Measurements from ENCODE around the gene TMEM50A.
"Not testable (repeated sequence)": the region's sequence is repeated elsewhere in the genome, so short reads cannot be mapped to it uniquely, and the experiment has no call there.

The TMEM50A gene

DNA sequence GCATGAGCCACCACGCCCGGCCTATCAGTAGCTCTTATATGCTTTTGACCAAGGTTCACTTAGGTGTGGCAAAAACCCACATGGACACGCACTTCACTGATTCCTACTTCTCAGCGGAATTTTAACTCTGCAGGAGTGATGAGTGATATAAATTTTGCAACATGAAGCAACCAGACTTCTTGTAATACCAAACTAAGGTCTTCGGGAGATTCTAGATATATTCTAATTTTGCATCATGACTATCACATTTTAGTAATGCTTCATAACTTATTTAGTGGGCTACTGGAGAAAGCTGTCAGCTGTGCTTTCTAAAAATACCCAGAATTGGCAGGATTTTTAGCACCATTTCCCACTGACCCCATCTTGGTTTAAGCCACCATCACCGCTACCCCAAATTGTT is 54.7 kb downstream of the TMEM50A start:
- TF ChIP-seq, protein P1, sequence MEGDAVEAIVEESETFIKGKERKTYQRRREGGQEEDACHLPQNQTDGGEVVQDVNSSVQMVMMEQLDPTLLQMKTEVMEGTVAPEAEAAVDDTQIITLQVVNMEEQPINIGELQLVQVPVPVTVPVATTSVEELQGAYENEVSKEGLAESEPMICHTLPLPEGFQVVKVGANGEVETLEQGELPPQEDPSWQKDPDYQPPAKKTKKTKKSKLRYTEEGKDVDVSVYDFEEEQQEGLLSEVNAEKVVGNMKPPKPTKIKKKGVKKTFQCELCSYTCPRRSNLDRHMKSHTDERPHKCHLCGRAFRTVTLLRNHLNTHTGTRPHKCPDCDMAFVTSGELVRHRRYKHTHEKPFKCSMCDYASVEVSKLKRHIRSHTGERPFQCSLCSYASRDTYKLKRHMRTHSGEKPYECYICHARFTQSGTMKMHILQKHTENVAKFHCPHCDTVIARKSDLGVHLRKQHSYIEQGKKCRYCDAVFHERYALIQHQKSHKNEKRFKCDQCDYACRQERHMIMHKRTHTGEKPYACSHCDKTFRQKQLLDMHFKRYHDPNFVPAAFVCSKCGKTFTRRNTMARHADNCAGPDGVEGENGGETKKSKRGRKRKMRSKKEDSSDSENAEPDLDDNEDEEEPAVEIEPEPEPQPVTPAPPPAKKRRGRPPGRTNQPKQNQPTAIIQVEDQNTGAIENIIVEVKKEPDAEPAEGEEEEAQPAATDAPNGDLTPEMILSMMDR (IDR thresholded peaks at IDR 0.05; ENCODE audit: control extremely low read depth, extremely low read depth, low read depth, missing control alignments): no peak
- ChIA-PET CTCF (no interaction called here), POLR2A (no interaction called here)
- no peak for DNase-seq (ENCODE audit: extremely low spot score)

DNA sequence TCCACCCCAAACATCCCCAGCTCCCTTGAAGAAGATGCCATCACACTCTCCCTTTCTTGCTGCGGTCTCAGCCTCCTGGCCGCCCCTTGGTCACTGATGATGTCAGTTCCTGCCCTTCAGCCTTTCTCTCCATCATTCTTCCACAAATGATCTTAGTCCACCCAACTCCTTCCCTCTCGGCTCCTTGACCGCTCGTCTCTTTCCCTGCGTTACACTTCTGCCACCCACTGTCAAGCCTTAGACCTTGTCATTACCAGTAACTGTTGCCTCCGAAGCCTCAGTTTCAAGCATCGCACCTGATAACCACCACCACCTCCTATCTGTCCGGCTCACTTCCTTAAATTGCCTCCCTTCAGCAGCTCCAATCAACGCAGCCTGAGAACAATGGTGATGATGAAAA is 59.4 kb downstream of the TMEM50A start:
- CTCF ChIA-PET; POLR2A ChIA-PET; DNase-seq (ENCODE audit: extremely low spot score): not testable (repeated sequence)

DNA sequence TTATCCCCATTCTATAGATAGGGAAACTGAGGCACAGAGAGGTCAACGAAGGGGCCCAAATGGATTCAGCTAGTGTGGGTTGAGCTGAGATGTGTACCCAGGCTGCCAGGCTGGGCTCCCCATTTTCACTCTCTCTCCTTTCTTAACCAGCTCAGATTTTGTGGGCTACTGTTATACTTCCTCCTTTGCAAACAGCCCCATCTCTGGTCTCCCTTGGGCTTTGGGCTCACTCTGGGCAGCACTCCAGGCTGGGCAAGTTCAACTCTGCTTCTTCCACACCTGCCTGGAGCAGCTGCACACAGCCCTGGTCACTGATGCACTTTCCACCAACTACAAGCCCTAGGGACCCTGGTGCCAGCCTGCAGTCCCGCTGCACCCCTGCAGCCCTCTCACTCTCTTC is 59.9 kb downstream of the TMEM50A start:
- DNase-seq (ENCODE audit: extremely low spot score); POLR2A ChIA-PET; CTCF ChIA-PET: not testable (repeated sequence)

DNA sequence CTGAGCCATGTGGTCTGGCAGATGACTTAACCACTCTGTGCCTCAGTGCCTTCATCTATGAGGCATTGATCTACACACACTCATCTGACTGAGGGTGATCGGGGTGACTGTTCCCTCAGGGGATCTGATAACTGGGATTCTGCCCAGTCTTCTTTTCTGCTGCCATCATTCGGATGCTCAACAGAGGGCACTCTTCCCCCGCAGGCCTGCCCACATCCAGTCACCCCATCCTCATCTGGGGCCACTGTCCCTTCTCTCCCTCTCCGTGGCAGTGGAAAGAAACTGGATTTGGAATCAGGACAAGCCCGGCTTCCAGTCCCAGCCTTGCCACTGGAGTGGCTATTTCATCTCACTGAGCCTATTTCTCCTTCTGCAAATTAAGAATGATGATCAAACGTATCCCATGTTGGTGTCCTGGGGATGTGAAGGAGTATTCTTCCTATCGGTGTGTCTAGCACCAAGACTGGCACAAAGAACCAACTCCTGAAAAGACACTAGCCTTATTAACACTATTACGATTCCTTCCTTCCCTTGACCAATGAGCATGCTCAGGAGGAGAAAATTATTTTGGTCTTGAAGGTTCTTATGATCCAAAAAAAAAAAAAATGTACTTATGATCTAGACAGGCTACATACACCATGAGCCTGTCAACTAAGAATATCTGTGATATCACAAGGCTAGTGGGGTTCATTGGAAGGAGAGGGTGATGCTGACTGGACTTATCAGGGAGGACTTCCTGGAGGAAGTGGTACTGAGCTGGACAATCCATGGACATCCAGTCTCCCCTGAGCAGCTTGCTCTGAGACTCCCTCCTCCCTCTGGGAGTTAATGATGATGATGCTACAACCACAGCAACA is 65.0 kb downstream of the TMEM50A start:
- DNase-seq (ENCODE audit: extremely low spot score); POLR2A ChIA-PET: not testable (repeated sequence)
- TF ChIP-seq, protein P1 (IDR thresholded peaks at IDR 0.05; ENCODE audit: control extremely low read depth, extremely low read depth, low read depth, missing control alignments): peak; percentile 26
- CTCF ChIA-PET: interaction anchor here (0.9 kb wide), 1 partner anchor 118 kb away, joined by 3 read pairs; no protein-coding TSS in a partner anchor

DNA sequence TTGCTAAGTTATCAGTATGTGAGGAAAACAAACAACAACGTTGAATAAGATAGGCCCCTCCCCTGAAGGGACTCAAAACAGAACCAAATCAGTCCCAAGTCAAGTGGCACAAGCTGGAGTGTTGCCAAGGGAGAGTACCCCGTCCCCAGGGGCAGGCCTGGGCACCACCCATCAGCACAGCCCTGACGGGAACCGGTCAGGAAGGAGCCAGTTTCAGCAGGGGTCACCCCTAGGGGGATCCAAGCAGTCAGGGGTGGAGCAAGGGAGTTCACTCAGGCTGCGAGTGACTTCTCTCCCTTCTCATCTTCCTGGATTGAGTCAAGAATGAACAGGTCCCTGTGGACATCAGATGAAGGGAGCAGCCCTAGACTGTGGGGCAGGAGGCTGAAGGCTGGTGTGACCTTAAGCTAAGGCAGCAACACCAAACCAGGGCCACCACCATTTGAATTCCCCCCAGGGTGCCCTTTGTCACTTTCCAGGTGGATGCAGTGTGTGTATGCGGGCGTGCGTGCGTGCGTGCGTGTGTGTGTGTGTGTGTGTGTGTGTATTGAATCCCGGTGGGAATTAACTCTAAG is 67.7 kb downstream of the TMEM50A start:
- CTCF ChIA-PET: interaction anchor here (2.1 kb wide), 1 partner anchor 404 kb away, joined by 6 read pairs; no protein-coding TSS in a partner anchor
- POLR2A ChIA-PET; DNase-seq (ENCODE audit: extremely low spot score): not testable (repeated sequence)

DNA sequence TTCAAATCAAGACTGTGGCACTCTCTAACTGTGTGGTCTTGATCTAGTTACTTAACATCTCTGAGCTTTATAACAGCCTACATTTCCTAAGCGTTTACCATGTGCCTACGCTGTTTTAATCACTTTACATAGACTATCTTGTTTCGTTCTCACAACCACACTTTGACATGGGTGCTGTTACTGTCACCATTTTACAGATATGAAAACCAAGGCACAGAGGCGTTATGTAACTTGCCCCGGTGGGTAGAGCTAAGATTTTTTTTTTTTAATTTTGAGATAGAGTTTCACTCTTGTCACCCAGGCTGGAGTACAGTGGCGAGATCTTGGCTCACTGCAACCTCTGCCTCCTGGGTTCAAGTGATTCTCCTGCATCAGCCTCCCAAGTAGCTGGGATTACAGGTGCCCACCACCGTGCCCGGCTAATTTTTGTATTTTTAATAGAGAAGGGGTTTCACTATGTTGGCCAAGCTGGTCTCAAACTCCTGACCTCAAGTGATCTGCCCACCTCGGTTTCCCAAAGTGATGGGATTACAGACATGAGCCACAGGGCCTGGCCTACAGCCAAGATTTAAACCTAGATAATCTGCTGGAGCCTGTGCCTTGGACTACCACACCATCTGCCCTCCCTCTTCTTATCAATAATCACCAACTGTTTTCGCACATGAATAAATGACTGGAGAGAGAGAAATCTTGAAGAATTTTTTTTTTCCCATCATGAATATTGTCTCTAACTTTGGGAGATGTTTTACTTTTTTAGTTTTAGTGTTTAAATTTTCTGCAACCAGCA is 71.7 kb downstream of the TMEM50A start:
- DNase-seq (ENCODE audit: extremely low spot score); POLR2A ChIA-PET; CTCF ChIA-PET: not testable (repeated sequence)
